GM12878 (cell line): ENCODE measurements around the gene CCBE1. TPM values are rescaled to one million over a fixed set of nuclear protein-coding genes. Genes with fewer than 3 reads are reported as not detected.

Experiments
- ATAC-seq: fragments of 200-7000 bp; cut with Tn5 transposase; 3 replicates; pipeline ENCODE4 v1.9.1; 2020; ENCODE audit warnings: mild to moderate bottlenecking, moderate library complexity
- BruUV-seq: library from RNA; stranded (reverse); fragments of 400-500 nt; replicated peaks from 2 replicates; lab custom pipeline; 2021; lab: Mats Ljungman, UMichigan
- CTCF ChIA-PET: fragments of 300-600 bp; sonication (Branson Sonifier 250); formaldehyde crosslinking; extraction: SDS; loops from one replicate; lab custom pipeline; 2021; ENCODE audit warnings: inconsistent platforms; lab: Yijun Ruan, JAX
- POLR2A ChIA-PET: fragments of 350-600 bp; formaldehyde crosslinking; extraction: SDS; loops from one replicate; lab custom pipeline; 2021; ENCODE audit warnings: inconsistent platforms; lab: Charles Lee
- RAD21 ChIA-PET: fragments of 300-600 bp; sonication (Branson Sonifier 250); formaldehyde crosslinking; loops from one replicate; lab custom pipeline; 2023; ENCODE audit warnings: antibody characterized with exemption; ENCODE audit not compliant: unreplicated experiment; lab: Charles Lee
- SMC1A ChIA-PET: fragments of 300-600 bp; sonication (Branson Sonifier 250); formaldehyde crosslinking; loops from one replicate; lab custom pipeline; 2023; ENCODE audit not compliant: unreplicated experiment, uncharacterized antibody; lab: Charles Lee
- DNase-seq: peaks from one replicate; pipeline ENCODE4 v3.0.0-alpha.2; 2011; ENCODE audit warnings: low read depth, low spot score
- FAIRE-seq: peaks from 3 replicates; lab custom pipeline; 2011; peaks lifted over from hg19 to GRCh38; lab: Jason Lieb, UNC
- H2AFZ ChIP-seq: 2 replicates; pipeline ENCODE4 v1.6.0; 2011; ENCODE audit warnings: low read depth, low read length, control low read depth; ENCODE audit not compliant: control insufficient read depth
- H3K27ac ChIP-seq: 2 replicates; pipeline ENCODE4 v1.5.1; 2011; ENCODE audit warnings: control low read depth; ENCODE audit not compliant: control insufficient read depth, insufficient read depth
- H3K27me3 ChIP-seq, 2 experiments: replicated peaks in 1 of 2; 2 replicates each; pipeline versions ENCODE4 v1.6.0 to v1.6.1; 2011; ENCODE audit warnings: low read length in 1 of 2; ENCODE audit not compliant: control insufficient read depth in 2 of 2, insufficient read depth in 2 of 2
- H3K36me3 ChIP-seq, 2 experiments: 2 replicates each; pipeline ENCODE4 v1.5.1; 2011; ENCODE audit warnings: low read length in 1 of 2; ENCODE audit not compliant: control insufficient read depth in 2 of 2, insufficient read depth in 2 of 2
- H3K4me1 ChIP-seq: 2 replicates; pipeline ENCODE4 v1.6.1; 2011; ENCODE audit warnings: mild to moderate bottlenecking, low read length, moderate library complexity, mixed read lengths; ENCODE audit not compliant: control insufficient read depth, insufficient read depth
- H3K4me2 ChIP-seq: 2 replicates; pipeline ENCODE4 v1.6.0; 2011; ENCODE audit warnings: control low read depth; ENCODE audit not compliant: control insufficient read depth, insufficient read depth
- H3K4me3 ChIP-seq: fragments of 200-600 bp; sonication (generic); 2 replicates; pipeline ENCODE4 v1.5.1; 2016
- H3K79me2 ChIP-seq: 2 replicates; pipeline ENCODE4 v1.6.0; 2011; ENCODE audit warnings: low read length; ENCODE audit not compliant: control insufficient read depth, insufficient read depth
- H3K9ac ChIP-seq: 2 replicates; pipeline ENCODE4 v1.8.0; 2011; ENCODE audit warnings: low read length, control low read depth, mixed read lengths; ENCODE audit not compliant: control insufficient read depth, insufficient read depth
- H3K9me3 ChIP-seq: replicated peaks from 3 replicates; pipeline ENCODE4 v1.5.1; 2011; ENCODE audit warnings: mild to moderate bottlenecking, low read length; ENCODE audit not compliant: control insufficient read depth, insufficient read depth
- H4K20me1 ChIP-seq: 2 replicates; pipeline ENCODE4 v1.6.0; 2011; ENCODE audit not compliant: control insufficient read depth, insufficient read depth
- BCL11A ChIP-seq: IDR thresholded peaks from 2 replicates; pipeline ENCODE4 v1.6.1; 2011; ENCODE audit warnings: low read depth, low read length
- CHD1 ChIP-seq: IDR thresholded peaks from 2 replicates; pipeline ENCODE4 v1.6.1; 2012; ENCODE audit warnings: low read depth, low read length, improper control_type of control experiment
- CHD2 ChIP-seq: IDR thresholded peaks from 2 replicates; pipeline ENCODE4 v1.6.1; 2011; ENCODE audit warnings: low read depth, low read length, improper control_type of control experiment, borderline replicate concordance
- DPF2 ChIP-seq: fragments of 450-650 bp; IDR thresholded peaks from 2 replicates; pipeline ENCODE4 v1.6.1; 2017; ENCODE audit warnings: mild to moderate bottlenecking
- FOXK2 ChIP-seq: fragments of 450-650 bp; IDR thresholded peaks from 2 replicates; pipeline ENCODE4 v1.6.1; 2017; ENCODE audit warnings: mild to moderate bottlenecking, moderate library complexity
- JUND ChIP-seq: IDR thresholded peaks from 2 replicates; pipeline ENCODE4 v1.6.1; 2012; ENCODE audit warnings: low read depth, mild to moderate bottlenecking, low read length, improper control_type of control experiment, moderate library complexity
- KLF5 ChIP-seq: fragments of 450-650 bp; IDR thresholded peaks from 2 replicates; pipeline ENCODE4 v1.6.1; 2014; ENCODE audit warnings: mild to moderate bottlenecking; ENCODE audit not compliant: partially characterized antibody
- NFIC ChIP-seq: IDR thresholded peaks from 2 replicates; pipeline ENCODE4 v1.6.1; 2012; ENCODE audit warnings: low read depth, mild to moderate bottlenecking, inconsistent platforms, low read length, moderate library complexity
- NRF1 ChIP-seq: conservative IDR thresholded peaks from 2 replicates; pipeline ENCODE4 v1.6.1; 2011; ENCODE audit warnings: mild to moderate bottlenecking, low read depth, low read length, improper control_type of control experiment
- STAT3 ChIP-seq: IDR thresholded peaks from 2 replicates; pipeline ENCODE4 v1.6.1; 2011; ENCODE audit warnings: low read depth, low read length, improper control_type of control experiment
- TCF7 ChIP-seq: IDR thresholded peaks from 2 replicates; pipeline ENCODE4 v1.6.1; 2014; ENCODE audit warnings: antibody characterized with exemption, borderline replicate concordance
- WGBS: methylation state at CpG from one replicate; pipeline ENCODE4 v1.1.6; 2016; ENCODE audit warnings: low lambda C conversion rate; ENCODE audit not compliant: insufficient replicate concordance, insufficient coverage; ENCODE audit errors: missing lambda C conversion rate; 5-methylcytosine and 5-hydroxymethylcytosine counted together
- in situ Hi-C: fragments of 300-500 bp; cut with MboI; formaldehyde crosslinking; loops from 9 replicates; pipeline ENCODE4 v1.14.3; 2018; ENCODE audit warnings: mixed read lengths
- intact Hi-C: fragments of 100-400 bp; cut with micrococcal nuclease; formaldehyde crosslinking; loops from one replicate; pipeline ENCODE4 v1.14.2; 2022; ENCODE audit not compliant: unreplicated experiment
- polyA plus RNA-seq, 11 experiments: library from polyadenylated mRNA; depleted of rRNA in 4 of 11; unstranded in 6 of 11; stranded (reverse) in 5 of 11; fragments of >200 nt; fragmentation: Nextera tagmentation in 4 of 11; fragmentation: Illumina TruSeq in 1 of 11; extraction: Ambion mirVana in 4 of 11; extraction: Trizol in 1 of 11; gene quantifications; 1 replicate in 1 of 11; 2 replicates in 10 of 11; pipeline versions ENCODE4 v1.2.1 to v1.2.3, GENCODE V29; 2011 to 2016; ENCODE audit warnings: inconsistent platforms in 2 of 11, missing spikeins in 2 of 11, low read depth in 1 of 11
- total RNA-seq, 4 experiments: library from RNA; depleted of rRNA in 3 of 4; stranded (reverse); fragments of >200 nt in 3 of 4; fragmentation: Illumina TruSeq in 1 of 4; extraction: Trizol in 1 of 4; gene quantifications; 2 replicates each; pipeline versions ENCODE4 v1.2.1 to v1.2.3, GENCODE V29; 2013 to 2021
- TF ChIP-seq, protein P1 (sequence below): fragments of 450-650 bp; IDR thresholded peaks from 2 replicates; pipeline ENCODE4 v1.6.1; 2016; ENCODE audit warnings: mild to moderate bottlenecking, moderate library complexity, borderline replicate concordance
- TF ChIP-seq, protein P2 (sequence below): fragments of 450-650 bp; IDR thresholded peaks from 2 replicates; pipeline ENCODE4 v1.6.1; 2017; ENCODE audit warnings: borderline replicate concordance
- TF ChIP-seq, protein P3 (sequence below): fragments of 450-650 bp; IDR thresholded peaks from 2 replicates; pipeline ENCODE4 v1.6.1; 2017; ENCODE audit warnings: low read depth, mild to moderate bottlenecking, moderate library complexity
- TF ChIP-seq, protein P4 (sequence below): IDR thresholded peaks from 2 replicates; pipeline ENCODE4 v1.6.1; 2012; ENCODE audit warnings: low read depth, low read length, improper control_type of control experiment

The CCBE1 gene
- total and polyA plus RNA-seq, 10 of the 15 experiments (the other 5 are each of a cell fraction or from before 2014, with no cell fraction given), result 0.03 to 0.49 (median 0.04) TPM; not detected in 7

DNA sequence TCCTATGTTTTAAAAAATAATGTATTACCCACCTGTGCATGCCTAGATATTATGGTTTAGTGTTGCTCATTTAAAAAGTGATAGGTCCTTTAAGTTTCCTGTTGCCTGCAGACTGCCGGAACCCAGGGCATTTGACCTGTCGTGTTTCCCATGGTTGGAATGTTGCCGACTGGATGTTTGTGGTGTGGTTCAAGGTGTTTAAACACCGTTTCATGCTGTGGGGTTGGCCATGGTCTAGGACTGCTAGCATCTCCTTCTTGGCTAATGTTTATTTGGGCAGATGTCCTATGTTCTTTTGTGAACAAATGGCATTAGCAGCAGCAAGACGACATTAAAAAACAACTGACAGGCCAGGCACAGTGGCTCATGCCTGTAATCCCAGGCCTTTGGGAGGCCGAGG, 245.3 kb downstream of the CCBE1 start (continued):
- TF ChIP-seq, protein P1, sequence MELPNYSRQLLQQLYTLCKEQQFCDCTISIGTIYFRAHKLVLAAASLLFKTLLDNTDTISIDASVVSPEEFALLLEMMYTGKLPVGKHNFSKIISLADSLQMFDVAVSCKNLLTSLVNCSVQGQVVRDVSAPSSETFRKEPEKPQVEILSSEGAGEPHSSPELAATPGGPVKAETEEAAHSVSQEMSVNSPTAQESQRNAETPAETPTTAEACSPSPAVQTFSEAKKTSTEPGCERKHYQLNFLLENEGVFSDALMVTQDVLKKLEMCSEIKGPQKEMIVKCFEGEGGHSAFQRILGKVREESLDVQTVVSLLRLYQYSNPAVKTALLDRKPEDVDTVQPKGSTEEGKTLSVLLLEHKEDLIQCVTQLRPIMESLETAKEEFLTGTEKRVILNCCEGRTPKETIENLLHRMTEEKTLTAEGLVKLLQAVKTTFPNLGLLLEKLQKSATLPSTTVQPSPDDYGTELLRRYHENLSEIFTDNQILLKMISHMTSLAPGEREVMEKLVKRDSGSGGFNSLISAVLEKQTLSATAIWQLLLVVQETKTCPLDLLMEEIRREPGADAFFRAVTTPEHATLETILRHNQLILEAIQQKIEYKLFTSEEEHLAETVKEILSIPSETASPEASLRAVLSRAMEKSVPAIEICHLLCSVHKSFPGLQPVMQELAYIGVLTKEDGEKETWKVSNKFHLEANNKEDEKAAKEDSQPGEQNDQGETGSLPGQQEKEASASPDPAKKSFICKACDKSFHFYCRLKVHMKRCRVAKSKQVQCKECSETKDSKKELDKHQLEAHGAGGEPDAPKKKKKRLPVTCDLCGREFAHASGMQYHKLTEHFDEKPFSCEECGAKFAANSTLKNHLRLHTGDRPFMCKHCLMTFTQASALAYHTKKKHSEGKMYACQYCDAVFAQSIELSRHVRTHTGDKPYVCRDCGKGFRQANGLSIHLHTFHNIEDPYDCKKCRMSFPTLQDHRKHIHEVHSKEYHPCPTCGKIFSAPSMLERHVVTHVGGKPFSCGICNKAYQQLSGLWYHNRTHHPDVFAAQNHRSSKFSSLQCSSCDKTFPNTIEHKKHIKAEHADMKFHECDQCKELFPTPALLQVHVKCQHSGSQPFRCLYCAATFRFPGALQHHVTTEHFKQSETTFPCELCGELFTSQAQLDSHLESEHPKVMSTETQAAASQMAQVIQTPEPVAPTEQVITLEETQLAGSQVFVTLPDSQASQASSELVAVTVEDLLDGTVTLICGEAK, result no peak
- TF ChIP-seq, protein P2, sequence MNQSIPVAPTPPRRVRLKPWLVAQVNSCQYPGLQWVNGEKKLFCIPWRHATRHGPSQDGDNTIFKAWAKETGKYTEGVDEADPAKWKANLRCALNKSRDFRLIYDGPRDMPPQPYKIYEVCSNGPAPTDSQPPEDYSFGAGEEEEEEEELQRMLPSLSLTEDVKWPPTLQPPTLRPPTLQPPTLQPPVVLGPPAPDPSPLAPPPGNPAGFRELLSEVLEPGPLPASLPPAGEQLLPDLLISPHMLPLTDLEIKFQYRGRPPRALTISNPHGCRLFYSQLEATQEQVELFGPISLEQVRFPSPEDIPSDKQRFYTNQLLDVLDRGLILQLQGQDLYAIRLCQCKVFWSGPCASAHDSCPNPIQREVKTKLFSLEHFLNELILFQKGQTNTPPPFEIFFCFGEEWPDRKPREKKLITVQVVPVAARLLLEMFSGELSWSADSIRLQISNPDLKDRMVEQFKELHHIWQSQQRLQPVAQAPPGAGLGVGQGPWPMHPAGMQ, result no peak
- TF ChIP-seq JUND (no peak), KLF5 (no peak)

DNA sequence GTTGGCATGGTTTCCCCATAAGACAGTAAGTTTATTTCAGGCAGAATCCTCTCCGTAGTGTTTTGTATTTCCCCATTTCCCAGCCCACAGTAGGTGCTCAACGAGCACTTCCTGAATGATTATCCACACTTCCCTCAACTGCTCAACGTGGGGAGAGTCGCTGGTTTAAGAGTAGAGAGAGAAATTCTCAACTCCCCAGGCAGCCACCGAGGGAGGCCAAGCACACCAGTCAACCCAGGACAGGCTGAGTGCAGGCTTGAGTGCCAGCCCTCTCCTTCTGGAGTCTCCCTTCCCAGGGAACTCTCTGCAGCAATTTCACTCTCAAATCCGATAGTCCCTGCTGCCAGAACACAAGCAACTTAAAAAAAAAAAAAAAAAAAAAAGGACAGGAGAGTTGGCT, 246.2 kb downstream of the CCBE1 start:
- intact Hi-C loops, result no loop called here
- in situ Hi-C loops, result loop anchor here (25.0 kb wide), 1 partner anchor 1111 kb away; no protein-coding TSS in a partner anchor
- Histone ChIP-seq H3K27ac (no peak overlapping the region), H3K4me1 (no peaks in the 10 kb centered on the region), H3K9me3 (no peaks in the 10 kb centered on the region), H3K36me3 (no peaks in the 10 kb centered on the region), H4K20me1 (no peaks in the 10 kb centered on the region), H3K9ac (no peak overlapping the region), H3K79me2 (no peaks in the 10 kb centered on the region), H2AFZ (no peak overlapping the region), H3K27me3 (peaks cover 0 to 6% of the 10 kb centered on the region in 2 experiments; a peak in 3 of 4 replicates), H3K4me3 (no peak overlapping the region), H3K4me2 (no peak overlapping the region)
- BruUV-seq, result no TSS peak
- FAIRE-seq (no peak), DNase-seq (no peak), ATAC-seq (no peak)
- RAD21 ChIA-PET, result no interaction called here
- CTCF ChIA-PET, result no interaction called here
- WGBS, result 25% methylated on average over 2 of the region's 6 CpGs
- POLR2A ChIA-PET, result no interaction called here
- SMC1A ChIA-PET, result no interaction called here
- TF ChIP-seq, protein P3, sequence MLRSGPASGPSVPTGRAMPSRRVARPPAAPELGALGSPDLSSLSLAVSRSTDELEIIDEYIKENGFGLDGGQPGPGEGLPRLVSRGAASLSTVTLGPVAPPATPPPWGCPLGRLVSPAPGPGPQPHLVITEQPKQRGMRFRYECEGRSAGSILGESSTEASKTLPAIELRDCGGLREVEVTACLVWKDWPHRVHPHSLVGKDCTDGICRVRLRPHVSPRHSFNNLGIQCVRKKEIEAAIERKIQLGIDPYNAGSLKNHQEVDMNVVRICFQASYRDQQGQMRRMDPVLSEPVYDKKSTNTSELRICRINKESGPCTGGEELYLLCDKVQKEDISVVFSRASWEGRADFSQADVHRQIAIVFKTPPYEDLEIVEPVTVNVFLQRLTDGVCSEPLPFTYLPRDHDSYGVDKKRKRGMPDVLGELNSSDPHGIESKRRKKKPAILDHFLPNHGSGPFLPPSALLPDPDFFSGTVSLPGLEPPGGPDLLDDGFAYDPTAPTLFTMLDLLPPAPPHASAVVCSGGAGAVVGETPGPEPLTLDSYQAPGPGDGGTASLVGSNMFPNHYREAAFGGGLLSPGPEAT, result no peak
- TF ChIP-seq NRF1, result no peak
- TF ChIP-seq NFIC, result no peak
- TF ChIP-seq, protein P4, sequence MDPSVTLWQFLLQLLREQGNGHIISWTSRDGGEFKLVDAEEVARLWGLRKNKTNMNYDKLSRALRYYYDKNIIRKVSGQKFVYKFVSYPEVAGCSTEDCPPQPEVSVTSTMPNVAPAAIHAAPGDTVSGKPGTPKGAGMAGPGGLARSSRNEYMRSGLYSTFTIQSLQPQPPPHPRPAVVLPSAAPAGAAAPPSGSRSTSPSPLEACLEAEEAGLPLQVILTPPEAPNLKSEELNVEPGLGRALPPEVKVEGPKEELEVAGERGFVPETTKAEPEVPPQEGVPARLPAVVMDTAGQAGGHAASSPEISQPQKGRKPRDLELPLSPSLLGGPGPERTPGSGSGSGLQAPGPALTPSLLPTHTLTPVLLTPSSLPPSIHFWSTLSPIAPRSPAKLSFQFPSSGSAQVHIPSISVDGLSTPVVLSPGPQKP, result no peak
- TF ChIP-seq TCF7, result no peak
- TF ChIP-seq STAT3, result no peak
- no peak for TF ChIP-seq CHD2
- no peak for TF ChIP-seq CHD1
- TF ChIP-seq DPF2, result no peak
- no peak for TF ChIP-seq FOXK2
- no peak for TF ChIP-seq BCL11A
